SK-N-MC (cell line): ENCODE results near the gene LRMDA.

ENCODE experiments used
- DNase-seq: peaks from one replicate; pipeline ENCODE4 v3.0.0-alpha.2; 2011; ENCODE audit warnings: low read depth, low spot score
- H3K27ac ChIP-seq: fragments of 200-600 bp; sonication (generic); 2 replicates; pipeline ENCODE4 v1.5.1; 2016; ENCODE audit warnings: mixed run types
- H3K36me3 ChIP-seq: fragments of 200-600 bp; sonication (generic); 2 replicates; pipeline ENCODE4 v1.6.1; 2017; ENCODE audit warnings: antibody characterized with exemption, low read length, mixed read lengths; ENCODE audit not compliant: insufficient read depth
- H3K4me3 ChIP-seq: fragments of 200-600 bp; sonication (generic); 2 replicates; pipeline ENCODE4 v1.5.1; 2016
- H3K9ac ChIP-seq: fragments of 200-600 bp; sonication (generic); 2 replicates; pipeline ENCODE4 v1.8.0; 2017; ENCODE audit warnings: mixed run types, mixed read lengths; ENCODE audit not compliant: insufficient read length
- H3K9me3 ChIP-seq: fragments of 200-600 bp; sonication (generic); 2 replicates; pipeline ENCODE4 v1.6.1; 2017; ENCODE audit warnings: low read depth, mild to moderate bottlenecking, antibody characterized with exemption, low read length, moderate library complexity, mixed read lengths
- EZH2 ChIP-seq: fragments of 200-600 bp; sonication (generic); IDR thresholded peaks from one replicate; pipeline ENCODE4 v1.6.1; 2017; ENCODE audit warnings: antibody characterized with exemption
- FOXP2 ChIP-seq: optimal IDR thresholded peaks from 2 replicates; pipeline ENCODE3; 2011; ENCODE audit warnings: mild to moderate bottlenecking, moderate library complexity; ENCODE audit not compliant: insufficient read depth; ENCODE audit errors: extremely low read length, control extremely low read depth
- POLR2AphosphoS5 ChIP-seq: IDR thresholded peaks from 2 replicates; pipeline ENCODE4 v1.6.1; 2012; ENCODE audit warnings: mild to moderate bottlenecking, low read depth, low read length, borderline replicate concordance

The LRMDA gene

GRCh38 chr10:76012716-76013327 is 581.4 kb downstream of the LRMDA start:
- TF ChIP-seq EZH2 (no peak), FOXP2 (no peak), POLR2AphosphoS5 (no peak)
- no peak overlapping the region for H3K27ac ChIP-seq
- no peak overlapping the region for H3K4me3 ChIP-seq
- DNase-seq = no peak
- no peaks in the 10 kb centered on the region for H3K9me3 ChIP-seq
- H3K36me3 ChIP-seq = no peaks in the 10 kb centered on the region
- no peak overlapping the region for H3K9ac ChIP-seq

- no peak overlapping the region for H3K27ac ChIP-seq
- H3K36me3 ChIP-seq = no peaks in the 10 kb centered on the region
- no peak overlapping the region for H3K4me3 ChIP-seq
- TF ChIP-seq POLR2AphosphoS5 (no peak), FOXP2 (no peak), EZH2 (no peak)
- no peak overlapping the region for H3K9ac ChIP-seq
- DNase-seq = no peak
- no peaks in the 10 kb centered on the region for H3K9me3 ChIP-seq
Measured at GRCh38 chr10:76015245-76015644, 583.8 kb downstream of the LRMDA start.

- no peak overlapping the region for H3K9ac ChIP-seq
- H3K4me3 ChIP-seq = no peak overlapping the region
- no peak for DNase-seq
- TF ChIP-seq FOXP2 (no peak), POLR2AphosphoS5 (no peak), EZH2 (no peak)
- no peaks in the 10 kb centered on the region for H3K36me3 ChIP-seq
- no peaks in the 10 kb centered on the region for H3K9me3 ChIP-seq
- no peak overlapping the region for H3K27ac ChIP-seq
Measured at GRCh38 chr10:76017026-76017732, 585.8 kb downstream of the LRMDA start.

GRCh38 chr10:76017733-76018433 is 586.5 kb downstream of the LRMDA start:
- no peak for DNase-seq

GRCh38 chr10:76020630-76021029 is 589.2 kb downstream of the LRMDA start:
- no peak for DNase-seq
- H3K36me3 ChIP-seq = no peaks in the 10 kb centered on the region
- H3K9ac ChIP-seq = no peak overlapping the region
- TF ChIP-seq FOXP2 = no peak
- no peak for TF ChIP-seq POLR2AphosphoS5
- no peak for TF ChIP-seq EZH2
- H3K9me3 ChIP-seq = no peaks in the 10 kb centered on the region
- no peak overlapping the region for H3K27ac ChIP-seq
- H3K4me3 ChIP-seq = no peak overlapping the region

More at GRCh38 chr10:76017733-76018433, 586.5 kb downstream of the LRMDA start:
- Histone ChIP-seq H3K9ac (no peak overlapping the region), H3K36me3 (no peaks in the 10 kb centered on the region), H3K4me3 (no peak overlapping the region), H3K9me3 (no peaks in the 10 kb centered on the region), H3K27ac (no peak overlapping the region)
- no peak for TF ChIP-seq POLR2AphosphoS5
- TF ChIP-seq EZH2 = no peak
- no peak for TF ChIP-seq FOXP2

- no peak for TF ChIP-seq POLR2AphosphoS5
- no peak for TF ChIP-seq FOXP2
- no peak for TF ChIP-seq EZH2
Measured at GRCh38 chr10:76021398-76021797, 590.0 kb downstream of the LRMDA start.

GRCh38 chr10:76022366-76022765 is 590.9 kb downstream of the LRMDA start:
- no peak overlapping the region for H3K4me3 ChIP-seq
- no peaks in the 10 kb centered on the region for H3K36me3 ChIP-seq
- no peaks in the 10 kb centered on the region for H3K9me3 ChIP-seq
- H3K27ac ChIP-seq = no peak overlapping the region
- H3K9ac ChIP-seq = no peak overlapping the region
- DNase-seq = no peak
- TF ChIP-seq EZH2 = no peak
- no peak for TF ChIP-seq POLR2AphosphoS5
- TF ChIP-seq FOXP2 = no peak

More at GRCh38 chr10:76021398-76021797, 590.0 kb downstream of the LRMDA start:
- H3K9me3 ChIP-seq = no peaks in the 10 kb centered on the region
- no peak for DNase-seq
- no peak overlapping the region for H3K9ac ChIP-seq
- no peak overlapping the region for H3K4me3 ChIP-seq
- no peak overlapping the region for H3K27ac ChIP-seq
- no peaks in the 10 kb centered on the region for H3K36me3 ChIP-seq

- no peak overlapping the region for H3K27ac ChIP-seq
- no peak for TF ChIP-seq EZH2
- TF ChIP-seq POLR2AphosphoS5 = no peak
- no peak for TF ChIP-seq FOXP2
- DNase-seq = no peak
- H3K9ac ChIP-seq = no peak overlapping the region
- H3K9me3 ChIP-seq = no peaks in the 10 kb centered on the region
- no peak overlapping the region for H3K4me3 ChIP-seq
- no peaks in the 10 kb centered on the region for H3K36me3 ChIP-seq
Measured at GRCh38 chr10:76023007-76023406, 591.6 kb downstream of the LRMDA start.
